Retinal pigment epithelial cell (primary cell): ENCODE data around the gene LTBP3.
"Not testable (repeated sequence)": the region's sequence is repeated elsewhere in the genome, so short reads cannot be mapped to it uniquely, and the experiment has no call there.

Source experiments
- DNase-seq: peaks from one replicate; pipeline ENCODE4 v3.0.0-alpha.2; 2010; ENCODE audit warnings: low read depth
- H3K4me3 ChIP-seq: 2 replicates; pipeline ENCODE4 v1.5.1; 2011; ENCODE audit warnings: mild to moderate bottlenecking, low read length, control low read depth, moderate library complexity
- CTCF ChIP-seq: conservative IDR thresholded peaks from 2 replicates; pipeline ENCODE4 v1.5.1; 2011; ENCODE audit warnings: low read depth, low read length, control low read depth, inconsistent platforms

Gene LTBP3

GRCh38 chr11:65529475-65530156 is 28.5 kb downstream of the LTBP3 start:
- no peak overlapping the region for H3K4me3 ChIP-seq
- TF ChIP-seq CTCF, result no peak
- no peak for DNase-seq

GRCh38 chr11:65528819-65529350 is 29.3 kb downstream of the LTBP3 start:
- no peak for DNase-seq
- H3K4me3 ChIP-seq, result no peak overlapping the region
- no peak for TF ChIP-seq CTCF

- TF ChIP-seq CTCF, result no peak
- no peak overlapping the region for H3K4me3 ChIP-seq
- DNase-seq, result no peak
Observed at GRCh38 chr11:65526744-65527143, 31.4 kb downstream of the LTBP3 start.

- no peak for TF ChIP-seq CTCF
- no peak for DNase-seq
- peak overlapping the region; percentile 73 for H3K4me3 ChIP-seq
Observed at GRCh38 chr11:65525546-65526480, 32.3 kb downstream of the LTBP3 start.

- DNase-seq, result no peak
- TF ChIP-seq CTCF, result no peak
- H3K4me3 ChIP-seq, result peak within 1 kb of the TSS; percentile 73
Observed at GRCh38 chr11:65524741-65525545, 33.2 kb downstream of the LTBP3 start, which contains the start of gene SCYL1. SCYL1 (plus strand) TSS chr11:65525083; CDS start chr11:65525154, 71 bp downstream.

- TF ChIP-seq CTCF, result no peak
- peak overlapping the region; percentile 28 for H3K4me3 ChIP-seq
- no peak for DNase-seq
Observed at GRCh38 chr11:65524014-65524740, 34.0 kb downstream of the LTBP3 start.

- not testable (repeated sequence) for DNase-seq, H3K4me3 ChIP-seq
Observed at GRCh38 chr11:65523631-65523968, 34.6 kb downstream of the LTBP3 start.

GRCh38 chr11:65522718-65523630 is 35.2 kb downstream of the LTBP3 start:
- DNase-seq, H3K4me3 ChIP-seq: not testable (repeated sequence)
